Retina (tissue), 1 donor: ENCODE results near the gene PTCH2.
"Not testable (repeated sequence)": the region's sequence is repeated elsewhere in the genome, so short reads cannot be mapped to it uniquely, and the experiment has no call there.

Source experiments
- DNase-seq: peaks from one replicate; pipeline ENCODE4 v3.0.0-alpha.2; 2016

Gene PTCH2

GRCh38 chr1:44842862-44843655 lies at the start of gene PTCH2:
PTCH2 (minus strand) TSS chr1:44843253; CDS start chr1:44842932, 321 bp downstream.
- DNase-seq: peak; percentile 95

GRCh38 chr1:44890007-44890406 lies 47.0 kb upstream of the PTCH2 start:
- peak; percentile 8 for DNase-seq

- no peak for DNase-seq
Observed at GRCh38 chr1:44885406-44885805, 42.4 kb upstream of the PTCH2 start.

GRCh38 chr1:44884746-44885145 lies 41.7 kb upstream of the PTCH2 start:
- DNase-seq: no peak

GRCh38 chr1:44881011-44881632 lies 38.1 kb upstream of the PTCH2 start:
- DNase-seq: no peak

GRCh38 chr1:44874155-44874554 lies 31.1 kb upstream of the PTCH2 start:
- no peak for DNase-seq

GRCh38 chr1:44870096-44870495 lies 27.0 kb upstream of the PTCH2 start:
- DNase-seq: no peak

- DNase-seq: no peak
Observed at GRCh38 chr1:44867801-44868200, 24.7 kb upstream of the PTCH2 start.

GRCh38 chr1:44862829-44863401 lies 19.9 kb upstream of the PTCH2 start:
- DNase-seq: no peak

- no peak for DNase-seq
Observed at GRCh38 chr1:44860891-44861425, 17.9 kb upstream of the PTCH2 start.

- DNase-seq: no peak
Observed at GRCh38 chr1:44860331-44860730, 17.3 kb upstream of the PTCH2 start.

GRCh38 chr1:44857446-44857845 lies 14.4 kb upstream of the PTCH2 start:
- DNase-seq: no peak

- no peak for DNase-seq
Observed at GRCh38 chr1:44855742-44856141, 12.7 kb upstream of the PTCH2 start.

GRCh38 chr1:44854970-44855369 lies 11.9 kb upstream of the PTCH2 start:
- DNase-seq: no peak

- no peak for DNase-seq
Observed at GRCh38 chr1:44853201-44853600, 10.1 kb upstream of the PTCH2 start.

- no peak for DNase-seq
Observed at GRCh38 chr1:44851308-44851707, 8.3 kb upstream of the PTCH2 start.

GRCh38 chr1:44849575-44850132 lies 6.6 kb upstream of the PTCH2 start:
- DNase-seq: no peak

GRCh38 chr1:44848456-44849181 lies 5.6 kb upstream of the PTCH2 start:
- DNase-seq: no peak

- peak; percentile 28 for DNase-seq
Observed at GRCh38 chr1:44847845-44848244, 4.8 kb upstream of the PTCH2 start.

- no peak for DNase-seq
Observed at GRCh38 chr1:44846985-44847384, 3.9 kb upstream of the PTCH2 start.

- DNase-seq: no peak
Observed at GRCh38 chr1:44842486-44842861, 579 bp downstream of the PTCH2 start.

GRCh38 chr1:44839576-44839975 lies 3.5 kb downstream of the PTCH2 start:
- no peak for DNase-seq

- not testable (repeated sequence) for DNase-seq
Observed at GRCh38 chr1:44838294-44838693, 4.8 kb downstream of the PTCH2 start.
